Endothelial cell of umbilical vein (primary cell): ENCODE results near the gene GARIN5A. TPM values are rescaled to one million over a fixed set of nuclear protein-coding genes. Genes with fewer than 3 reads are reported as not detected.

Experiments
- BruUV-seq: library from RNA; stranded (reverse); fragments of 400-500 nt; replicated peaks from 2 replicates; lab custom pipeline; 2021; lab: Mats Ljungman, UMichigan
- CTCF ChIA-PET: fragments of 300-600, 350-600 bp; sonication (Branson Sonifier 250); formaldehyde crosslinking; loops from one replicate; lab custom pipeline; 2021; ENCODE audit warnings: antibody characterized with exemption, inconsistent platforms; lab: Charles Lee
- POLR2A ChIA-PET: fragments of 300-600, 350-600 bp; sonication (Branson Sonifier 250); formaldehyde crosslinking; loops from one replicate; lab custom pipeline; 2021; ENCODE audit warnings: antibody characterized with exemption, inconsistent platforms; lab: Charles Lee
- DNase-seq: peaks from one replicate; pipeline ENCODE4 v3.0.0-alpha.2; 2011; ENCODE audit warnings: low read depth, low spot score
- FAIRE-seq: peaks from 2 replicates; lab custom pipeline; 2011; peaks lifted over from hg19 to GRCh38; lab: Jason Lieb, UNC
- H2AFZ ChIP-seq: 2 replicates; pipeline ENCODE4 v1.6.0; 2012; ENCODE audit warnings: low read depth, low read length, control low read depth, inconsistent platforms
- H3K27ac ChIP-seq: 2 replicates; pipeline ENCODE4 v1.5.1; 2011; ENCODE audit warnings: low read depth, mild to moderate bottlenecking, control low read depth, low read length, moderate library complexity; ENCODE audit not compliant: insufficient read depth
- H3K27me3 ChIP-seq, 2 experiments: 2 replicates each; pipeline versions ENCODE4 v1.6.0 to v1.6.1; 2011; ENCODE audit warnings: low read length in 2 of 2, mixed read lengths in 1 of 2; ENCODE audit not compliant: control insufficient read depth in 2 of 2, insufficient read depth in 2 of 2
- H3K36me3 ChIP-seq, 2 experiments: 2 replicates in 1 of 2; 3 replicates in 1 of 2; pipeline ENCODE4 v1.5.1; 2011; ENCODE audit warnings: low read length in 2 of 2, mild to moderate bottlenecking in 1 of 2, moderate library complexity in 1 of 2; ENCODE audit not compliant: control insufficient read depth in 2 of 2, insufficient read depth in 2 of 2; ENCODE audit errors: extremely low read depth in 1 of 2
- H3K4me1 ChIP-seq: 3 replicates; pipeline ENCODE4 v1.5.1; 2011; ENCODE audit warnings: mild to moderate bottlenecking, low read length; ENCODE audit not compliant: control insufficient read depth, insufficient read depth; ENCODE audit errors: extremely low read depth
- H3K4me2 ChIP-seq: 2 replicates; pipeline ENCODE4 v1.6.1; 2011; ENCODE audit warnings: low read length, control low read depth, mixed read lengths; ENCODE audit not compliant: insufficient read depth
- H3K4me3 ChIP-seq, 3 experiments: fragments of 200-600 bp in 1 of 3; sonication (generic), shearing (Covaris generic) in 1 of 3; replicated peaks in 1 of 3; 2 replicates each; pipeline ENCODE4 v1.5.1; 2011 to 2016; ENCODE audit warnings: control low read depth in 3 of 3, low read length in 3 of 3, mild to moderate bottlenecking in 2 of 3, inconsistent platforms in 1 of 3, low read depth in 1 of 3, moderate library complexity in 1 of 3; ENCODE audit not compliant: insufficient read depth in 1 of 3
- H3K79me2 ChIP-seq: 2 replicates; pipeline ENCODE4 v1.6.0; 2012; ENCODE audit warnings: low read length, inconsistent platforms; ENCODE audit not compliant: control insufficient read depth, insufficient read depth
- H3K9ac ChIP-seq: replicated peaks from 2 replicates; pipeline ENCODE3; 2011; ENCODE audit warnings: low read length, control low read depth; ENCODE audit not compliant: insufficient read depth; ENCODE audit errors: extremely low read depth
- H3K9me1 ChIP-seq: replicated peaks from 3 replicates; pipeline ENCODE4 v1.6.0; 2011; ENCODE audit warnings: mild to moderate bottlenecking, low read length; ENCODE audit not compliant: control insufficient read depth, insufficient read depth; ENCODE audit errors: extremely low read depth
- H3K9me3 ChIP-seq: replicated peaks from 2 replicates; pipeline ENCODE4 v1.5.1; 2012; ENCODE audit warnings: low read length, inconsistent platforms; ENCODE audit not compliant: control insufficient read depth, insufficient read depth
- H4K20me1 ChIP-seq: replicated peaks from 2 replicates; pipeline ENCODE3; 2011; ENCODE audit warnings: mild to moderate bottlenecking, low read length; ENCODE audit not compliant: control insufficient read depth, insufficient read depth; ENCODE audit errors: extremely low read depth
- EZH2 ChIP-seq: IDR thresholded peaks from 2 replicates; pipeline ENCODE4 v1.6.1; 2012; ENCODE audit warnings: borderline replicate concordance, low read depth, mild to moderate bottlenecking, moderate library complexity, low read length, inconsistent platforms; ENCODE audit not compliant: severe bottlenecking
- FOS ChIP-seq: IDR thresholded peaks from 2 replicates; pipeline ENCODE4 v1.6.1; 2011; ENCODE audit warnings: mild to moderate bottlenecking, low read length, moderate library complexity, borderline replicate concordance; ENCODE audit not compliant: insufficient read depth
- GATA2 ChIP-seq: IDR thresholded peaks from 2 replicates; pipeline ENCODE4 v1.7.0; 2011; ENCODE audit warnings: low read depth, mild to moderate bottlenecking, moderate library complexity, mixed read lengths, low read length; ENCODE audit not compliant: insufficient read length, insufficient read depth
- JUN ChIP-seq: IDR thresholded peaks from 2 replicates; pipeline ENCODE4 v1.6.1; 2011; ENCODE audit warnings: borderline replicate concordance, low read depth; ENCODE audit not compliant: insufficient read length, insufficient read depth
- MYC ChIP-seq: IDR thresholded peaks from one replicate; pipeline ENCODE4 v1.6.1; 2011; ENCODE audit warnings: mild to moderate bottlenecking, low read depth, low read length
- POLR2A ChIP-seq: IDR thresholded peaks from 2 replicates; pipeline ENCODE4 v1.6.1; 2012; ENCODE audit warnings: low read depth, mild to moderate bottlenecking, control low read depth, low read length
- POLR2AphosphoS5 ChIP-seq: IDR thresholded peaks from 2 replicates; pipeline ENCODE4 v1.6.1; 2012; ENCODE audit warnings: low read depth, mild to moderate bottlenecking, control low read depth, low read length, moderate library complexity; ENCODE audit not compliant: insufficient read depth
- dilution Hi-C: fragments of 300-500 bp; cut with MboI; formaldehyde crosslinking; loops from one replicate; pipeline ENCODE4 v1.15.0; 2019; ENCODE audit warnings: low sequenced_read_pairs; ENCODE audit not compliant: extremely low pct_ligation_motif_present
- intact Hi-C: fragments of 100-400 bp; cut with micrococcal nuclease; formaldehyde crosslinking; loops from one replicate; pipeline ENCODE4 v1.10.0; 2022
- polyA plus RNA-seq, 4 experiments: library from polyadenylated mRNA; depleted of rRNA in 3 of 4; stranded (reverse) in 3 of 4; unstranded in 1 of 4; fragments of >200 nt; gene quantifications; 2 replicates each; pipeline versions ENCODE4 v1.2.1 to v1.2.3, GENCODE V29; 2011 to 2012; ENCODE audit warnings: missing spikeins in 1 of 4
- total RNA-seq: library from RNA; stranded (reverse); gene quantifications from 2 replicates; pipeline ENCODE4 v1.2.3, GENCODE V29; 2021
- TF ChIP-seq, protein P1 (sequence below), 2 donors: IDR thresholded peaks; 1 replicate in 1 of 2; 2 replicates in 1 of 2; pipeline ENCODE4 v1.5.1; 2011; ENCODE audit warnings: low read length in 2 of 2, mild to moderate bottlenecking in 2 of 2, moderate library complexity in 2 of 2, control low read depth in 1 of 2, inconsistent platforms in 1 of 2, low read depth in 1 of 2; ENCODE audit not compliant: insufficient read depth in 1 of 2; ENCODE audit errors: extremely low read depth in 1 of 2
- TF ChIP-seq, protein P2 (sequence below): IDR thresholded peaks from 2 replicates; pipeline ENCODE4 v1.6.1; 2011; ENCODE audit not compliant: insufficient read depth, insufficient read length

GARIN5A gene
- total and polyA plus RNA-seq, 2 donors (not counting 3 experiments of a cell fraction or from before 2014, with no cell fraction given): 0.44 to 0.76 TPM

DNA sequence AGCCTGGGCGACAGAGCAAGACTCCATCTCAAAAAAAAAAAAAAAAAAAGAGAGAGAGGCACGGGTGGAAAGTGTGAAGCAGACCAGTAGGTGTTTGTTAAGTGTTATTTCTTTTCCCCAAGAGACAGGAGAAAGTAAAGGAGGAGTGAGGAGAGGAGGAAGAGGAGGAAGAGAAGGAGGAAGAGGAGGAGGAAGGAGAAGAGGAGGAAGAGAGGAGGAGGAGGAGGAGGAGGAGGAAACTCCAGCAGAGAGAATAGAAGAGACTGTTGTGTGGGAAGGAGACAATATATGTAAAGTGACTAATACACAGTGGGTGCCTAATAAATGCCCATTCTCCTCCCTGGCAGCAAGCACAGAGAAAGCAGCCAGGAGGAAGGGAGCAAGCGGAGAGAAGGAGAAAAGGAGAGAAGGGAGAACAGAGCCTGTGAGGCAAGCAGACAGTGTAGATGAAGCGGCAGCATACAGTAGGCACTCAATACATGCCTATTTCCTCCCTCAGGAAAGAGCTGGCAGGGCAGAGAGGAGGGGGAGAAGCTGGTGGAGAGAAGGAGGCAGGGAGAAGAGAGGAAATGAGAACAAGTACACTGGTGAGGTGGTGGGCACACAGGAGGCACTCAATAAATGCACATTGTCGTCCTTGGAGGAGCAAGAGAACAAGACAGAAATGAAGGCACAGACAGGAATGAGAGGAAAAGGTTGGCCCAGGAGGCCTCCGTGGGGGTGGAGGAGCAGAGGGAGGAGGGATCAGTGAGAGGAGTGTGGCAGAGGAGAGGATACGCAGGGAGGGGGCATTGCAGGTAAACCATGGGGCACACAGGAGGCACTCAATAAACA is 17.8 kb upstream of the GARIN5A start:
- FAIRE-seq (no peak), DNase-seq (no peak)
- Histone ChIP-seq H3K9me3 (no peaks in the 10 kb centered on the region), H3K4me1 (no peaks in the 10 kb centered on the region), H4K20me1 (no peaks in the 10 kb centered on the region), H3K9ac (no peak overlapping the region), H3K4me2 (no peak overlapping the region), H3K4me3 (no peak overlapping the region), H3K27me3 (peaks cover 8 to 9% of the 10 kb centered on the region in 2 experiments), H3K27ac (no peak overlapping the region), H3K9me1 (no peaks in the 10 kb centered on the region), H2AFZ (no peak overlapping the region), H3K36me3 (no peaks in the 10 kb centered on the region), H3K79me2 (no peaks in the 10 kb centered on the region)
- no TSS peak for BruUV-seq
- TF ChIP-seq POLR2AphosphoS5: no peak
- TF ChIP-seq, protein P1, sequence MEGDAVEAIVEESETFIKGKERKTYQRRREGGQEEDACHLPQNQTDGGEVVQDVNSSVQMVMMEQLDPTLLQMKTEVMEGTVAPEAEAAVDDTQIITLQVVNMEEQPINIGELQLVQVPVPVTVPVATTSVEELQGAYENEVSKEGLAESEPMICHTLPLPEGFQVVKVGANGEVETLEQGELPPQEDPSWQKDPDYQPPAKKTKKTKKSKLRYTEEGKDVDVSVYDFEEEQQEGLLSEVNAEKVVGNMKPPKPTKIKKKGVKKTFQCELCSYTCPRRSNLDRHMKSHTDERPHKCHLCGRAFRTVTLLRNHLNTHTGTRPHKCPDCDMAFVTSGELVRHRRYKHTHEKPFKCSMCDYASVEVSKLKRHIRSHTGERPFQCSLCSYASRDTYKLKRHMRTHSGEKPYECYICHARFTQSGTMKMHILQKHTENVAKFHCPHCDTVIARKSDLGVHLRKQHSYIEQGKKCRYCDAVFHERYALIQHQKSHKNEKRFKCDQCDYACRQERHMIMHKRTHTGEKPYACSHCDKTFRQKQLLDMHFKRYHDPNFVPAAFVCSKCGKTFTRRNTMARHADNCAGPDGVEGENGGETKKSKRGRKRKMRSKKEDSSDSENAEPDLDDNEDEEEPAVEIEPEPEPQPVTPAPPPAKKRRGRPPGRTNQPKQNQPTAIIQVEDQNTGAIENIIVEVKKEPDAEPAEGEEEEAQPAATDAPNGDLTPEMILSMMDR (IDR thresholded peaks at IDR 0.05; ENCODE audit: extremely low read depth in 1 of 2, insufficient read depth in 1 of 2, low read depth in 1 of 2, low read length in 2 of 2): no peak
- no peak for TF ChIP-seq MYC
- TF ChIP-seq JUN: no peak
- no peak for TF ChIP-seq EZH2
- no peak for TF ChIP-seq GATA2
- no peak for TF ChIP-seq FOS
- TF ChIP-seq, protein P2, sequence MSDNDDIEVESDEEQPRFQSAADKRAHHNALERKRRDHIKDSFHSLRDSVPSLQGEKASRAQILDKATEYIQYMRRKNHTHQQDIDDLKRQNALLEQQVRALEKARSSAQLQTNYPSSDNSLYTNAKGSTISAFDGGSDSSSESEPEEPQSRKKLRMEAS: no peak
- TF ChIP-seq POLR2A: no peak
- CTCF ChIA-PET: no interaction called here
- intact Hi-C loops: no loop called here
- dilution Hi-C loops: no loop called here
- POLR2A ChIA-PET: no interaction called here
